HepG2 (cell line): ENCODE measurements around the gene TMEM14C. TPM values are rescaled to one million over a fixed set of nuclear protein-coding genes. Genes with fewer than 3 reads are reported as not detected.

Source experiments
- E2F2 ChIP-seq: sonication (generic); formaldehyde crosslinking; IDR thresholded peaks from 2 replicates; pipeline ENCODE4 v1.4.0; 2020; ENCODE audit warnings: missing genetic modification reagents, borderline replicate concordance
- HNRNPK ChIP-seq: fragments of 200-400 bp; formaldehyde crosslinking; IDR thresholded peaks from 2 replicates; pipeline ENCODE4 v1.6.1; 2018; ENCODE audit warnings: low read length, low read depth, moderate library complexity, mild to moderate bottlenecking; ENCODE audit not compliant: poor library complexity, severe bottlenecking
- KLF12 ChIP-seq: sonication (generic); formaldehyde crosslinking; IDR thresholded peaks from 2 replicates; pipeline ENCODE4 v1.4.0; 2020; ENCODE audit warnings: missing genetic modification reagents, borderline replicate concordance
- MAX ChIP-seq: IDR thresholded peaks from 2 replicates; pipeline ENCODE4 v1.6.1; 2012; ENCODE audit warnings: inconsistent platforms
- MLXIP ChIP-seq: sonication (generic); formaldehyde crosslinking; IDR thresholded peaks from 2 replicates; pipeline ENCODE4 v1.9.0; 2021; ENCODE audit warnings: missing genetic modification reagents, borderline replicate concordance
- NR2F6 ChIP-seq, 2 experiments: IDR thresholded peaks; 2 replicates each; pipeline ENCODE4 v1.6.1; 2016; ENCODE audit warnings: antibody characterized with exemption in 1 of 2, mild to moderate bottlenecking in 1 of 2
- RNF2 ChIP-seq: fragments of 450-650 bp; conservative IDR thresholded peaks from 2 replicates; pipeline ENCODE4 v1.6.1; 2016; ENCODE audit warnings: low read depth
- SNAPC4 ChIP-seq: sonication (generic); formaldehyde crosslinking; IDR thresholded peaks from 2 replicates; pipeline ENCODE4 v1.4.0; 2020; ENCODE audit warnings: mild to moderate bottlenecking, missing genetic modification reagents
- SP2 ChIP-seq: sonication (generic); formaldehyde crosslinking; IDR thresholded peaks from 2 replicates; pipeline ENCODE4 v1.5.1; 2020; ENCODE audit warnings: mild to moderate bottlenecking, missing genetic modification reagents
- ZBTB2 ChIP-seq: sonication (generic); formaldehyde crosslinking; IDR thresholded peaks from 2 replicates; pipeline ENCODE4 v1.8.0; 2022; ENCODE audit warnings: low read depth, missing genetic modification reagents
- ZMYM2 ChIP-seq: sonication (generic); formaldehyde crosslinking; IDR thresholded peaks from 2 replicates; pipeline ENCODE4 v1.8.0; 2022; ENCODE audit warnings: mild to moderate bottlenecking, missing genetic modification reagents
- ZNF138 ChIP-seq: sonication (generic); formaldehyde crosslinking; IDR thresholded peaks from 2 replicates; pipeline ENCODE4 v1.5.0; 2020; ENCODE audit warnings: mild to moderate bottlenecking, low read depth, missing genetic modification reagents
- ZNF256 ChIP-seq: sonication (generic); formaldehyde crosslinking; conservative IDR thresholded peaks from 2 replicates; pipeline ENCODE4 v1.4.0; 2020; ENCODE audit warnings: missing genetic modification reagents
- ZNF350 ChIP-seq: sonication (generic); formaldehyde crosslinking; IDR thresholded peaks from 2 replicates; pipeline ENCODE4 v1.4.0; 2020; ENCODE audit warnings: mild to moderate bottlenecking, low read depth, missing genetic modification reagents, borderline replicate concordance
- ZNF530 ChIP-seq: sonication (generic); formaldehyde crosslinking; IDR thresholded peaks from 2 replicates; pipeline ENCODE4 v1.5.0; 2020; ENCODE audit warnings: low read depth, mild to moderate bottlenecking, missing genetic modification reagents
- polyA plus RNA-seq, 8 experiments: library from polyadenylated mRNA; depleted of rRNA in 3 of 8; stranded (reverse) in 7 of 8; unstranded in 1 of 8; fragments of >200 nt; fragmentation: Illumina TruSeq in 4 of 8; extraction: Trizol in 4 of 8; gene quantifications; 2 replicates each; pipeline versions ENCODE4 v1.2.1 to v1.2.3, GENCODE V29; 2011 to 2016; ENCODE audit warnings: low read depth in 4 of 8, missing spikeins in 1 of 8, mixed read lengths in 1 of 8; ENCODE audit not compliant: insufficient read depth in 1 of 8
- total RNA-seq, 5 experiments: library from RNA; depleted of rRNA; stranded (reverse); fragments of >200 nt; fragmentation: Illumina TruSeq; extraction: Trizol; gene quantifications; 2 replicates each; pipeline ENCODE4 v1.2.3, GENCODE V29; 2016; ENCODE audit warnings: low read depth in 1 of 5

Gene TMEM14C
- total and polyA plus RNA-seq, 2 of the 13 experiments (the other 11 are each of a cell fraction or from before 2014, with no cell fraction given), result 184 TPM

GRCh38 chr6:10694302-10695085 lies 28.4 kb upstream of the TMEM14C start, which contains the start of the genes C6orf52 and PAK1IP1 (continued):
- no peak; the same call in 1 of the 2 replicates for TF ChIP-seq SNAPC4 (CRISPR knock-in tag)
- peak; percentile 34; the same call in 1 of the 2 replicates for TF ChIP-seq ZBTB2
- peak; percentile 94; the same call in 1 of the 2 replicates for TF ChIP-seq KLF12 (CRISPR knock-in tag)
- 0 out of 2 replicates have a peak, but pooled peaks have one; percentile 40 for TF ChIP-seq NR2F6 (IDR thresholded peaks at IDR 0.05)
- TF ChIP-seq NR2F6 (CRISPR knock-in tag; IDR thresholded peaks at IDR 0.05), result peak; percentile 40; the same call in 1 of the 2 replicates
- TF ChIP-seq RNF2, result peak; percentile 38; the same call in 1 of the 2 replicates
- peak; percentile 91 for TF ChIP-seq ZNF350 (CRISPR knock-in tag)
- peak; percentile 90 for TF ChIP-seq SP2 (CRISPR knock-in tag)
- no peak for TF ChIP-seq E2F2 (CRISPR knock-in tag)
- 0 out of 2 replicates have a peak, but pooled peaks have one; percentile 26 for TF ChIP-seq MLXIP (CRISPR knock-in tag)
- TF ChIP-seq ZMYM2, result 0 out of 2 replicates have a peak, but pooled peaks have one; percentile 48
- peak; percentile 6; the same call in 1 of the 2 replicates for TF ChIP-seq ZNF530 (CRISPR knock-in tag)
- TF ChIP-seq HNRNPK, result no peak
- peak; percentile 99 for TF ChIP-seq MAX
- TF ChIP-seq ZNF256 (CRISPR knock-in tag), result 0 out of 2 replicates have a peak, but pooled peaks have one; percentile 45
- TF ChIP-seq ZNF138 (CRISPR knock-in tag), result no peak
